ENCODE measurements around the gene GLB1L3. TPM values are rescaled to one million over a fixed set of nuclear protein-coding genes. Genes with fewer than 3 reads are reported as not detected.

The GLB1L3 gene
- total and polyA plus RNA-seq, 2 of the 4 experiments (the other 2 are of a cell fraction): not detected

DNA sequence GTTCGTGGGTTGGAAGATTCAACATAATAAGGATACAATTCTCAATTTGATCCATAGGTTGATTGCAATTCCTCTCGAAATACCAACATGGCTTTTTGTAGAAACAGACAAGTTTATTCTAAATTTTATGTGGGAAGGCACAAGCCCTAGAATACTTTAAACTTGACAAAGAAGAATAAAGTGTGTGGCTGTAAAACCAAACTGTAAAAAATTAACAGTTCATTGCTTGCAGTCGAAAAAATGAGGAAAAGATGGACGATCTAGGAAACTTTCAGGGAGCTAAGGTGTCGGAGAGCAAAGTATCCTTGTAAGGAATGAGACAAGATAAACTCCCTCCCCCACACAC, 1.0 kb upstream of the GLB1L3 start:
- TF ChIP-seq CHD1 (IDR thresholded peaks at IDR 0.05; ENCODE audit: low read depth, low read length) (no peak), MAZ (IDR thresholded peaks at IDR 0.05; ENCODE audit: borderline replicate concordance, low read depth, low read length) (no peak), RAD21 (IDR thresholded peaks at IDR 0.05; ENCODE audit: low read length) (no peak), BHLHE40 (IDR thresholded peaks at IDR 0.05; ENCODE audit: low read depth, low read length) (no peak), RFX5 (IDR thresholded peaks at IDR 0.05; ENCODE audit: low read depth, low read length) (no peak), NFE2L2 (IDR thresholded peaks at IDR 0.05; ENCODE audit: low read depth, low read length) (no peak), POLR2A (IDR thresholded peaks at IDR 0.05; ENCODE audit: low read depth, low read length) (no peak), RCOR1 (IDR thresholded peaks at IDR 0.05; ENCODE audit: insufficient replicate concordance, low read length) (no peak), MAFK (IDR thresholded peaks at IDR 0.05; ENCODE audit: low read depth, low read length) (no peak), MXI1 (IDR thresholded peaks at IDR 0.05; ENCODE audit: borderline replicate concordance, low read depth, low read length) (no peak), SMC3 (IDR thresholded peaks at IDR 0.05; ENCODE audit: low read depth, low read length) (no peak), FOS (IDR thresholded peaks at IDR 0.05; ENCODE audit: low read depth, low read length) (no peak), CEBPB (IDR thresholded peaks at IDR 0.05; ENCODE audit: low read depth, low read length) (no peak)
- TF ChIP-seq, protein P1, sequence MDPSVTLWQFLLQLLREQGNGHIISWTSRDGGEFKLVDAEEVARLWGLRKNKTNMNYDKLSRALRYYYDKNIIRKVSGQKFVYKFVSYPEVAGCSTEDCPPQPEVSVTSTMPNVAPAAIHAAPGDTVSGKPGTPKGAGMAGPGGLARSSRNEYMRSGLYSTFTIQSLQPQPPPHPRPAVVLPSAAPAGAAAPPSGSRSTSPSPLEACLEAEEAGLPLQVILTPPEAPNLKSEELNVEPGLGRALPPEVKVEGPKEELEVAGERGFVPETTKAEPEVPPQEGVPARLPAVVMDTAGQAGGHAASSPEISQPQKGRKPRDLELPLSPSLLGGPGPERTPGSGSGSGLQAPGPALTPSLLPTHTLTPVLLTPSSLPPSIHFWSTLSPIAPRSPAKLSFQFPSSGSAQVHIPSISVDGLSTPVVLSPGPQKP (IDR thresholded peaks at IDR 0.05; ENCODE audit: borderline replicate concordance, low read depth, low read length): no peak
- TF ChIP-seq, protein P2, sequence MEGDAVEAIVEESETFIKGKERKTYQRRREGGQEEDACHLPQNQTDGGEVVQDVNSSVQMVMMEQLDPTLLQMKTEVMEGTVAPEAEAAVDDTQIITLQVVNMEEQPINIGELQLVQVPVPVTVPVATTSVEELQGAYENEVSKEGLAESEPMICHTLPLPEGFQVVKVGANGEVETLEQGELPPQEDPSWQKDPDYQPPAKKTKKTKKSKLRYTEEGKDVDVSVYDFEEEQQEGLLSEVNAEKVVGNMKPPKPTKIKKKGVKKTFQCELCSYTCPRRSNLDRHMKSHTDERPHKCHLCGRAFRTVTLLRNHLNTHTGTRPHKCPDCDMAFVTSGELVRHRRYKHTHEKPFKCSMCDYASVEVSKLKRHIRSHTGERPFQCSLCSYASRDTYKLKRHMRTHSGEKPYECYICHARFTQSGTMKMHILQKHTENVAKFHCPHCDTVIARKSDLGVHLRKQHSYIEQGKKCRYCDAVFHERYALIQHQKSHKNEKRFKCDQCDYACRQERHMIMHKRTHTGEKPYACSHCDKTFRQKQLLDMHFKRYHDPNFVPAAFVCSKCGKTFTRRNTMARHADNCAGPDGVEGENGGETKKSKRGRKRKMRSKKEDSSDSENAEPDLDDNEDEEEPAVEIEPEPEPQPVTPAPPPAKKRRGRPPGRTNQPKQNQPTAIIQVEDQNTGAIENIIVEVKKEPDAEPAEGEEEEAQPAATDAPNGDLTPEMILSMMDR (conservative IDR thresholded peaks at IDR 0.05; ENCODE audit: low read depth, low read length): no peak
- Histone ChIP-seq H4K20me1 (ENCODE audit: insufficient read depth, low read length) (no peaks in the 10 kb centered on the region), H4K91ac (ENCODE audit: insufficient read depth, low read depth, low read length) (no peak overlapping the region), H4K5ac (ENCODE audit: low read depth, low read length) (no peak overlapping the region), H2AK5ac (ENCODE audit: low read depth, low read length) (no peak overlapping the region), H3K4me2 (ENCODE audit: low read depth, low read length) (no peak overlapping the region), H3K9ac (ENCODE audit: low read depth, low read length) (no peak overlapping the region), H3K18ac (ENCODE audit: low read depth, low read length) (no peak overlapping the region), H3K14ac (replicated peaks; ENCODE audit: low read depth, low read length) (no peak overlapping the region), H3K4ac (ENCODE audit: low read depth, low read length) (no peak overlapping the region), H2AK9ac (replicated peaks; ENCODE audit: low read depth, low read length, poor library complexity) (no peak overlapping the region), H3K23ac (ENCODE audit: low read depth, low read length) (no peak overlapping the region), H2AFZ (replicated peaks; ENCODE audit: low read length, poor library complexity) (no peak overlapping the region), H3K27me3 (ENCODE audit: control insufficient read depth, insufficient read depth, low read length) (peaks cover 64% of the 10 kb centered on the region), H3K9me3 (ENCODE audit: control insufficient read depth, insufficient read depth, low read length) (peaks cover 9% of the 10 kb centered on the region), H4K8ac (ENCODE audit: low read depth in 2 of 2, low read length in 2 of 2) (no peak overlapping the region), H3K4me1 (ENCODE audit: control insufficient read depth, insufficient read depth, low read length) (peaks cover 1% of the 10 kb centered on the region; the same call in 1 of the 2 replicates), H3K9me1 (ENCODE audit: insufficient read depth, low read length) (no peaks in the 10 kb centered on the region), H2BK5ac (ENCODE audit: low read depth, low read length, poor library complexity, severe bottlenecking) (no peak overlapping the region), H3K36me3 (ENCODE audit: control insufficient read depth, insufficient read depth, low read length) (no peaks in the 10 kb centered on the region), H2BK120ac (ENCODE audit: low read depth, low read length) (no peak overlapping the region), H3K27ac (ENCODE audit: insufficient read depth, low read length) (no peak overlapping the region), H2BK15ac (ENCODE audit: low read depth, low read length) (no peak overlapping the region), H2BK20ac (ENCODE audit: low read depth, low read length) (no peak overlapping the region), H3K79me1 (ENCODE audit: low read depth in 1 of 2, low read length in 2 of 2) (no peaks in the 10 kb centered on the region), H3K56ac (ENCODE audit: extremely low read depth, insufficient read depth, low read length) (no peak overlapping the region), H3K4me3 (ENCODE audit: insufficient read depth, low read depth, low read length) (no peak overlapping the region)
- ChIA-PET CTCF (interaction anchor here (1.8 kb wide), 1 partner anchor 13 kb away, joined by 6 read pairs; no protein-coding TSS in a partner anchor), POLR2A (ENCODE audit: unreplicated experiment) (no interaction called here)
- no CpG with 5 or more reads among the region's 5 CpGs for WGBS, 2 experiments (ENCODE audit: extremely low coverage in 2 of 2, insufficient read length in 1 of 2)
- DNase-seq: no peak
- in situ Hi-C loops (cut with MboI; ENCODE audit: low sequenced_read_pairs): no loop called here
- dilution Hi-C loops (cut with HindIII; ENCODE audit: low sequenced_read_pairs, unreplicated experiment): no loop called here
- intact Hi-C loops (cut with micrococcal nuclease): no loop called here
- no TSS peak for BruUV-seq (replicated peaks)
- ATAC-seq (ENCODE audit: low read depth): no peak

All from IMR-90 (cell line).